Measurements from ENCODE around the gene ZNF536. TPM values are rescaled to one million over a fixed set of nuclear protein-coding genes. Genes with fewer than 3 reads are reported as not detected.

ZNF536 gene
- total and polyA plus RNA-seq, 9 of the 15 experiments (the other 6 are each of a cell fraction or from before 2014, with no cell fraction given): not detected

GRCh38 chr19:30338878-30339623 lies 33.1 kb upstream of the ZNF536 start (continued):
- TF ChIP-seq MGA (IDR thresholded peaks at IDR 0.05): no peak
- no peak for TF ChIP-seq HNRNPH1 (optimal IDR thresholded peaks at IDR 0.05; ENCODE audit: low read depth, low read length)
- TF ChIP-seq ZNF444 (CRISPR knock-in tag; IDR thresholded peaks at IDR 0.05): no peak
- no peak for TF ChIP-seq HDAC8 (tag; IDR thresholded peaks at IDR 0.05)
- no peak for TF ChIP-seq ELF4 (CRISPR knock-in tag; IDR thresholded peaks at IDR 0.05)
- no peak for TF ChIP-seq ZBTB34 (CRISPR knock-in tag; IDR thresholded peaks at IDR 0.05)
- TF ChIP-seq PYGO2 (tag; IDR thresholded peaks at IDR 0.05): no peak
- no peak for TF ChIP-seq CEBPB (tag; IDR thresholded peaks at IDR 0.05)
- no peak for TF ChIP-seq ZNF212 (CRISPR knock-in tag; IDR thresholded peaks at IDR 0.05)
- no peak for TF ChIP-seq CTCF (IDR thresholded peaks at IDR 0.05 in 2 of 3, conservative IDR thresholded peaks at IDR 0.05 in 1 of 3; ENCODE audit: insufficient read depth in 2 of 3, low read depth in 1 of 3, low read length in 3 of 3)
- TF ChIP-seq NCOA4 (IDR thresholded peaks at IDR 0.05; ENCODE audit: partially characterized antibody): no peak
